ENCODE measurements around the gene LGMN.
A peak's percentile ranks its signal among the peaks of the same experiment; 100 is the strongest.
"Not testable (repeated sequence)": the region's sequence is repeated elsewhere in the genome, so short reads cannot be mapped to it uniquely, and the experiment has no call there.

LGMN gene

GRCh38 chr14:92714739-92715307 is 33.6 kb downstream of the LGMN start:
- not testable (repeated sequence) for H3K27me3 ChIP-seq (ENCODE audit: low read length); H3F3A ChIP-seq (ENCODE audit: insufficient read depth); H3K27ac ChIP-seq (ENCODE audit: low read depth, low read length); H3K4me2 ChIP-seq (ENCODE audit: low read depth, low read length, poor library complexity, severe bottlenecking); H3K79me2 ChIP-seq (ENCODE audit: insufficient read depth, low read length); H3K36me3 ChIP-seq (ENCODE audit: low read length); H4K20me1 ChIP-seq (ENCODE audit: low read depth, low read length); H3K9me3 ChIP-seq (ENCODE audit: insufficient read depth, low read length); H2AFZ ChIP-seq (ENCODE audit: low read depth, low read length, severe bottlenecking); H3K9ac ChIP-seq (ENCODE audit: low read length); H3K9me2 ChIP-seq (replicated peaks; ENCODE audit: insufficient read depth, low read length); H3K4me3 ChIP-seq (ENCODE audit: insufficient read depth, low read length, poor library complexity, severe bottlenecking)
- peak; percentile 76 for TF ChIP-seq CTCF (IDR thresholded peaks at IDR 0.05; ENCODE audit: insufficient read depth, low read length, poor library complexity, severe bottlenecking)

GRCh38 chr14:92712654-92713051 is 35.8 kb downstream of the LGMN start:
- Histone ChIP-seq H3K79me2 (ENCODE audit: insufficient read depth, low read length) (no peaks in the 10 kb centered on the region), H2AFZ (ENCODE audit: low read depth, low read length, severe bottlenecking) (no peak overlapping the region), H4K20me1 (ENCODE audit: low read depth, low read length) (no peaks in the 10 kb centered on the region), H3K27me3 (ENCODE audit: low read length) (no peaks in the 10 kb centered on the region), H3F3A (ENCODE audit: insufficient read depth) (no peaks in the 10 kb centered on the region), H3K36me3 (ENCODE audit: low read length) (no peaks in the 10 kb centered on the region), H3K4me3 (ENCODE audit: insufficient read depth, low read length, poor library complexity, severe bottlenecking) (no peak overlapping the region), H3K4me2 (ENCODE audit: low read depth, low read length, poor library complexity, severe bottlenecking) (no peak overlapping the region), H3K9ac (ENCODE audit: low read length) (no peak overlapping the region), H3K9me2 (replicated peaks; ENCODE audit: insufficient read depth, low read length) (no peaks in the 10 kb centered on the region), H3K27ac (ENCODE audit: low read depth, low read length) (no peak overlapping the region), H3K9me3 (ENCODE audit: insufficient read depth, low read length) (no peaks in the 10 kb centered on the region)
- TF ChIP-seq CTCF (IDR thresholded peaks at IDR 0.05; ENCODE audit: insufficient read depth, low read length, poor library complexity, severe bottlenecking) (no peak), EZH2phosphoT487 (conservative IDR thresholded peaks at IDR 0.05; ENCODE audit: low read length) (no peak)

GRCh38 chr14:92711976-92712653 is 36.3 kb downstream of the LGMN start:
- TF ChIP-seq EZH2phosphoT487 (conservative IDR thresholded peaks at IDR 0.05; ENCODE audit: low read length) (no peak), CTCF (IDR thresholded peaks at IDR 0.05; ENCODE audit: insufficient read depth, low read length, poor library complexity, severe bottlenecking) (no peak)
- Histone ChIP-seq H3K79me2 (ENCODE audit: insufficient read depth, low read length) (no peaks in the 10 kb centered on the region), H2AFZ (ENCODE audit: low read depth, low read length, severe bottlenecking) (no peak overlapping the region), H3K27me3 (ENCODE audit: low read length) (no peaks in the 10 kb centered on the region), H3K4me3 (ENCODE audit: insufficient read depth, low read length, poor library complexity, severe bottlenecking) (no peak overlapping the region), H3K27ac (ENCODE audit: low read depth, low read length) (no peak overlapping the region), H3K9ac (ENCODE audit: low read length) (no peak overlapping the region), H3F3A (ENCODE audit: insufficient read depth) (no peaks in the 10 kb centered on the region), H3K4me2 (ENCODE audit: low read depth, low read length, poor library complexity, severe bottlenecking) (no peak overlapping the region), H4K20me1 (ENCODE audit: low read depth, low read length) (no peaks in the 10 kb centered on the region), H3K9me3 (ENCODE audit: insufficient read depth, low read length) (no peaks in the 10 kb centered on the region), H3K36me3 (ENCODE audit: low read length) (no peaks in the 10 kb centered on the region), H3K9me2 (replicated peaks; ENCODE audit: insufficient read depth, low read length) (no peaks in the 10 kb centered on the region)
